ENCODE measurements around the gene CKAP2L.

- no peak for TF ChIP-seq EP300 (IDR thresholded peaks at IDR 0.05)
- TF ChIP-seq CTCF (IDR thresholded peaks at IDR 0.05), result no peak
- TF ChIP-seq POLR2AphosphoS5 (IDR thresholded peaks at IDR 0.05), result no peak
- no peak for TF ChIP-seq POLR2A (IDR thresholded peaks at IDR 0.05)
Observed at GRCh38 chr2:112773556-112773955, 9.1 kb upstream of the CKAP2L start.
